H1 (cell line): ENCODE data around the gene ULBP1. TPM values are rescaled to one million over a fixed set of nuclear protein-coding genes. Genes with fewer than 3 reads are reported as not detected.

Experiments used
- KDM5A ChIP-seq: fragments of 200-600 bp; IDR thresholded peaks from 2 replicates; pipeline ENCODE4 v1.7.1; 2012; ENCODE audit warnings: mild to moderate bottlenecking, low read length, inconsistent platforms, mixed read lengths
- polyA plus RNA-seq, 7 experiments: library from polyadenylated mRNA; depleted of rRNA in 3 of 7; stranded (reverse) in 5 of 7; unstranded in 2 of 7; fragments of >200 nt in 5 of 7; fragments of 200-250 nt in 2 of 7; gene quantifications; 1 replicate in 5 of 7; 2 replicates in 1 of 7; 4 replicates in 1 of 7; pipeline versions ENCODE4 v1.2.1 to v1.2.3, GENCODE V29; 2011 to 2013; ENCODE audit warnings: missing spikeins in 2 of 7, mixed read lengths in 2 of 7
- total RNA-seq: library from RNA; stranded (reverse); fragmentation: NEBNext Ultra II Directional; extraction: Animal tissue kit (Norgen Biotek cat#: 25700); gene quantifications from 2 replicates; pipeline ENCODE4 v1.2.1, GENCODE V29; 2021

Gene ULBP1
- total and polyA plus RNA-seq, 2 of the 8 experiments (the other 6 are each of a cell fraction or from before 2014, with no cell fraction given) = 0.32 to 0.60 TPM

- no peak for TF ChIP-seq KDM5A
Observed at GRCh38 chr6:149939909-149940671, 23.7 kb upstream of the ULBP1 start (continued).
